HL-60 (cell line): ENCODE measurements around the gene JAKMIP1.

Experiments
- CTCF ChIP-seq: IDR thresholded peaks from one replicate; pipeline ENCODE4 v1.5.1; 2011; ENCODE audit warnings: low read length, control low read depth, inconsistent platforms; ENCODE audit not compliant: insufficient read depth
- GABPA ChIP-seq: IDR thresholded peaks from 2 replicates; pipeline ENCODE4 v1.6.1; 2012; ENCODE audit warnings: low read depth
- POLR2AphosphoS5 ChIP-seq: IDR thresholded peaks from 2 replicates; pipeline ENCODE4 v1.6.1; 2012; ENCODE audit warnings: low read depth
- REST ChIP-seq: IDR thresholded peaks from 2 replicates; pipeline ENCODE4 v1.6.1; 2012; ENCODE audit warnings: low read depth; ENCODE audit not compliant: insufficient replicate concordance
- SPI1 ChIP-seq: IDR thresholded peaks from 2 replicates; pipeline ENCODE4 v1.6.1; 2012; ENCODE audit warnings: low read depth, mild to moderate bottlenecking, borderline replicate concordance

- TF ChIP-seq CTCF (no peak), SPI1 (no peak), REST (no peak), GABPA (no peak), POLR2AphosphoS5 (no peak)
Observed at GRCh38 chr4:6232836-6233785, 32.8 kb upstream of the JAKMIP1 start.
